NOMO-1 treated with DMSO at 0.1 percent for 48 hours (cell line): ENCODE measurements around the gene CDHR3.
"Not testable (repeated sequence)": the region's sequence is repeated elsewhere in the genome, so short reads cannot be mapped to it uniquely, and the experiment has no call there.

Experiments
- DNase-seq: peaks from one replicate; lab custom pipeline; 2025; ENCODE audit not compliant: unreplicated experiment; lab: John Stamatoyannopoulos, UW

Gene CDHR3

DNA sequence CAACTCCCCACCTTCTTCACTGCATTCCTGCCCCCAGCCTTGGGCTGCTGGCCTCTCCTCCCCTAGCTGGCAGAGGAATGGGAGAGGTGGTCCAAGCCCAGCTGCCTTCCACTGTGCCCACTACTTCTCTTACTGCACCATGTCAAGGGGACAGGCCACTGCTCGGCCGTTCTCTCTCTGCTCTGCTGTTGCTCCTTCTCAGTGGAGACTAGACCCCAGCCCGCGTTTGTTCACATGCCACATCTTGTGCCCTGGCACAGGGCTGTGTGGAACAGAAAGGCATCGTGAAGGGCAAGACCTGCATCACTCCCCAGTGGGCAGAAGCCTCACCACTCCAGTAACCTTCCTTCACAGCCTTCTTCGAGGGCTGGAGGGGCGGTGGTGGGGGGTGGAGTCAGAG is 711 bp upstream of the CDHR3 start:
- no peak for DNase-seq

- no peak for DNase-seq
Measured at GRCh38 chr7:105971845-105972244, 8.8 kb downstream of the CDHR3 start.

GRCh38 chr7:105972276-105972675 is 9.2 kb downstream of the CDHR3 start:
- no peak for DNase-seq

GRCh38 chr7:105974471-105974870 is 11.4 kb downstream of the CDHR3 start:
- no peak for DNase-seq

DNA sequence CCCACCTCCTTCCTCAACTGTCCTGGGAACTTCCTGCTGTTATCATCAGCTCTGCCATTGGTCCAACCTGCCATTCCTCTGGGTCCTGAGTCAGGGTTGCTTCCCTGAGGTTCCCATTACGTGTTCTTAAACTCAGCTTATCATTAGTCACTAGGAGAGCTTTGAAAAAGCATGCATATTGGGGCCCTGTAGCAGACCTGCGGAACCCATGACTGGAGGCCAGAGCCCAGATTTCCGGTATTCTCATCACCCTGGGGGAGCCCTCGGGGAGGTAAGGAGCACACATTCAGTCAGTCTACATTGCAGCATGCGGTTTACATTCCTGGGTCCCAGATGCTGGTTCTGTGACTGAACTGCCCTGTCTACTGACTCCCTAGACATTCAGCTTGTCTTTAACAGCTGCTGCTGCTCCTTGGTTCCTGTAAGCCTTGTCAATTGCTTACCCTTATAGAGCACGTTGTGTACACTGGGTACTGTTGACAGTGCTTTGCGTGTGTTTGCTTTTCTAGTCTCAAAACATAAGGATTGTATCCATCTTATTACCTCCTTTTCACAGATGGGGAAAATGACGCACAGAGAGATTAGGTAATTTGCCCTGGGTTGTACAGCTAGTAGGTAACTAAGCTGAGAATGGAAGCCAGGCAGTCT is 12.8 kb downstream of the CDHR3 start:
- DNase-seq = no peak

DNA sequence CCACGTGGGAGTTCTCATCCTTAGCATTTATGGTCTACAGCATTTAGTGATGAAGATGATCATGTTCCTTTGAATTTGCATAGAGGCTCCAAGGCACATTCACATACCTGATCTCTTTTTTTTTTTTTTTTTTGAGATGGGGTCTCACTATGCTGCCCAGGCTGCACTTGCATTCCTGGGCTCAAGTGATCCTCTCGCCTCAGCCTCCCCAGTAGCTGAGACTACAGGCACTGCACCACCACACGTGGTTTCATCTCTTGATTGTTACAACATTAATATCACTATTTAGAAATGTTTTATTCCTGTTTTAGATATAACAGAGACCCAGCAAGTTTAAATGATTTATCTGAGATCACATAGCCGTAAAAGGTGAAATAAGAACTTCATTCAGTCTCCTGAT is 13.8 kb downstream of the CDHR3 start:
- no peak for DNase-seq

GRCh38 chr7:105978035-105978434 is 15.0 kb downstream of the CDHR3 start:
- no peak for DNase-seq

DNA sequence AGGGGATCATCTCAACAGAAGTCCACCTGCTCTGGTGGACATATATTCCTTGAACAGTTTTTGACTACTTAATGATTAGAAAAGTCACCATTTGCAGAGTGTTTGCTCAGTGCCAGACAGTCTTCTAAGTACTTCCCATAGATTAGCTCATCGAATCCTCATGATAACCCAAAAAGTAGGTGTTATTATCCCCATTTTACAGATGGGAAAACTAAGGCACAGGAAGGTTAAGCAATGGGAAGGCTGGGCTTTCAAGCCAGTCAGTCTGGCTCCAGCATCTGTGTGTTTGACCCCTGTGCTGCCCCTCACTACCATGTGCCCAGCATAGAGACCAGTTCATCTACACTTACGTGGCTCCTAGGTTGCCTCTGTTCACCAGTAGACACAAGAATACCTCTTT is 15.9 kb downstream of the CDHR3 start:
- DNase-seq = no peak

DNA sequence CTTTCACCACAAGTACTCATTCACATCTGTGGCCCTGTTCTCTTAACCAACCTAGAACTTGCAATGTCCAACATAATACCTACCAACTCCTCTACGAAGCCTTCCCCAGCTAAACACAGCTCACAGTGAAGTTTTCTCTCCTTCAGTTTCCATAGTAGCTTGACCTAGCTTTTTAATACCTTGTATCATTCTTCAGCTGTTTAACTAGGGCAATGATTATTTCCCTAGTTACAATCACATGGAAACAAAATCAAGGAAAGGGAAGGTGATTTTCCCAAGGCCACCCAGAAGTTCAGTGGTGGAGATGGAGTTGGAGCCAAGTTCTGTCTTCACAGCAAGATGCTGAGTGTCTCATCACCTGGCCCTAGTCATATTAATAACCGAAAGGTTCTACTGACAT is 16.3 kb downstream of the CDHR3 start:
- no peak for DNase-seq

- no peak for DNase-seq
Measured at GRCh38 chr7:105980645-105981396, 17.8 kb downstream of the CDHR3 start.

- DNase-seq = no peak
Measured at GRCh38 chr7:105982388-105982787, 19.3 kb downstream of the CDHR3 start.

- not testable (repeated sequence) for DNase-seq
Measured at GRCh38 chr7:105984808-105985207, 21.7 kb downstream of the CDHR3 start.

GRCh38 chr7:105985229-105985628 is 22.2 kb downstream of the CDHR3 start:
- no peak for DNase-seq

DNA sequence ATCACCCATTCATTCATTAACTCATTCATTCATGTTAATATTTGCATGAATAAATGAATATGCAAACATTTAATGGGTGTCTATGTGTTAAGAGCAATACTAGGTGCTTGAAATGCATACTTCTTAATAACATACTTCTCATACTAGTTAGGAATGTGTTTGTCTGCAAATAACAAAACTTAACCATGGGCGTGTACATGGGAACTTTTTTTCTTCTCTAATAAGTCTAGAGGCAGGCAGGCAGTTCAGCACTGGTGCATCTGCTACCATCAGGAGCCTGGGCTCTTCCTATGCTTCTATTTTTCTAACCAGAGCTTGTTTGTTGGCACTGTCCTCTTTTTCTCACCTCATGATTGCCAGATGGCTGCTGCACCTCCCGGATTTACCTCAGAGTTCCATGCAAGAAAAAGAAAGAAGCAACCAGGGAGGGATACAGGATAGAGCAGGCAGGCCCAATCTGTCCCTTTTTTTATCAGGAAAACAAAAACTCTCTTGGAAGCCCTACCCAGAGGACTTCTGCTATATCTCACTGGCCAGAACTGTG is 22.7 kb downstream of the CDHR3 start:
- DNase-seq = no peak

DNA sequence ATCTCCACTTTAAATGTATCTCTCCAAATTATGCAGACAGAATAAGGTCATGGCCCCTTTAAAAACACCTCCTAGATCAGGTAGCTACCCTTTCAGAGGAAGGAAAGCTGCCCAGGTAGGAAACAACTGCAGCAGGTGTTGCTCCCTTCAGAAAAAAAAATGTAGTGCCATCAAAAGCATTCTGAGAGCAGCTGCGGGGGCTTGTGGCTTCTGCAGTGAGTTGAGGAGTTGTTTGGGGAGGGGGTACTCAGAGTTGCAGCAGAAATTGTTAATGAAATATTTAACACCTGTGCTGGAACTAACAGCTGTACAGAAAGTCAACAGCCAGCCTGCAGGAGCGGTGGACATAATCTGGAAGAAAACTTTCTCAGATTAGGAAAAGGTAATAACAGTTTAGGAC is 24.0 kb downstream of the CDHR3 start:
- DNase-seq = no peak

DNA sequence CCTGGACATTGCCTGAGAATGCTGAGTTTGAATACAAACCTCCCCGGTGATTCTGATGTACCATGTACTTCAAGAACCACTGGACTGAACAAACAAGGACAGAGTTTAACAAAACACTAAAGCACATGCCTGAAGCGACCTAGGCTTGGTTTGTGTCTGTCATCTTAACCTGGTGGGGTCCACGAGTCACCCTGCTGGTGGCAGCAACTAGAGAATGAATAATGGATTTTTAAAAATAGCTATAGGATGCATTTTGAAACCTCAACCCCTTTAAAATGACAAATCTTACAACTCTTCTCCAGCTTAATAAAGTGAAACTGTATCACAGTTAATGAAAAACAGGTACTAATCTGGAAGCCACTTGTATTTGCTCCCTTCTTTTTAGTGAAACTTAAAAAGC is 25.2 kb downstream of the CDHR3 start:
- no peak for DNase-seq

- DNase-seq = no peak
Measured at GRCh38 chr7:105989191-105989590, 26.1 kb downstream of the CDHR3 start.

GRCh38 chr7:105989686-105990085 is 26.6 kb downstream of the CDHR3 start:
- no peak for DNase-seq

GRCh38 chr7:105990141-105990540 is 27.1 kb downstream of the CDHR3 start:
- no peak for DNase-seq

GRCh38 chr7:105990727-105991453 is 27.8 kb downstream of the CDHR3 start:
- DNase-seq = no peak

GRCh38 chr7:105992905-105993304 is 29.8 kb downstream of the CDHR3 start:
- no peak for DNase-seq
